ENCODE results near the gene C20orf202.

C20orf202 gene

DNA sequence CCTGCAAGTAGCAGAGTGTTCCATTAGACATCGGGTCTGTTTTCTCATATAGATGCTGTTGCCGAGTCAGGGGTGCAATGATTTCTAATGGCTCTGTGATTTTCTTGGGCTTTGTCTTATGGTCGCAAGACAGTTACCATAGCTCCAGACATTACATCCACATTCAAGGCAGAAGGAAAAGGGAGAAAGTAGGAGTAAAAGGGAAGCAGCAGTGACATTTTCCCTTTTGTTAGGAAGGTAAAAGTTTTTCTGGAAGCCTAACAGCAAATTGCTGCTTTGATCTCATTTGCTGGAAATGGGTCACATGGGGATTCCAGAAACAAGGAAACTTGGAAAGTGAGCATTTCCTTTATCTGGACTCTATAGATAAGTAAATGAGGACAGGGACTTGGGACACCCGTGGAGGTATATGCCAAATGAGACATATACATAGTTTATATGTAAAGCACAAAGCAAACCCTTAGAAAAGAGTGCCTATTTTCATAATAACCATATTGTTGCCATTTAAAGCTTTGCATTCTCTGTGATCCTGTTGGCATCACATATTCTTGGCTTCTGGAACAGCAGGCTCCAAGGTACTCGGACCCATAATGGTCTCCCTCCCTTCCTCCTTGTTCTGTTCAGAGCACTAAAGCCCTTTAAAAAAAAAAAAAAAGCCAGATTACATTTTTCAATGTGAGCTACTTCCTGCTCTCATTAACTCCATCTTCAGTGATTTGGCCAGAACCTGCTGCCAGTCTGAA, at the start of gene C20orf202:
Gene C20orf202 (plus strand): TSS at position 693 of the 743 bp plus-strand sequence. CDS start 132 bp downstream, outside the sequence.
- Histone ChIP-seq H3K4me2 (ENCODE audit: insufficient read depth, low read length) (no peak within 1 kb of the TSS), H3K9me3 (ENCODE audit: insufficient read depth, low read length, severe bottlenecking) (no peaks in the 10 kb centered on the region), H3K79me2 (ENCODE audit: insufficient read depth, low read length) (no peaks in the 10 kb centered on the region), H4K20me1 (ENCODE audit: insufficient read depth, low read length) (no peaks in the 10 kb centered on the region), H3K27me3 (ENCODE audit: insufficient read depth, low read length, poor library complexity) (no peaks in the 10 kb centered on the region), H2AFZ (ENCODE audit: low read depth, low read length) (no peak within 1 kb of the TSS), H3K27ac (ENCODE audit: low read length) (no peak within 1 kb of the TSS), H3K9ac (ENCODE audit: low read depth, low read length) (no peak within 1 kb of the TSS), H3K4me1 (ENCODE audit: insufficient read depth, low read length) (no peaks in the 10 kb centered on the region), H3K36me3 (ENCODE audit: insufficient read depth, low read length) (no peaks in the 10 kb centered on the region), H3K4me3 (ENCODE audit: low read depth in 1 of 2, low read length in 2 of 2) (no peak within 1 kb of the TSS)
- TF ChIP-seq CTCF (IDR thresholded peaks at IDR 0.05; ENCODE audit: borderline replicate concordance, extremely low read depth, low read length, poor library complexity, severe bottlenecking), result no peak
- no peak for TF ChIP-seq EZH2 (IDR thresholded peaks at IDR 0.05; ENCODE audit: borderline replicate concordance, low read depth, low read length, severe bottlenecking)
- DNase-seq (no peak), ATAC-seq (ENCODE audit: insufficient read depth, low read depth) (no peak)

GRCh38 chr20:1154226-1154625, 49.0 kb upstream of the C20orf202 start:
- H3K9ac ChIP-seq (ENCODE audit: low read depth, low read length), result no peak overlapping the region
- peaks cover 67% of the 10 kb centered on the region for H3K36me3 ChIP-seq (ENCODE audit: insufficient read depth, low read length)
- TF ChIP-seq EZH2 (IDR thresholded peaks at IDR 0.05; ENCODE audit: borderline replicate concordance, low read depth, low read length, severe bottlenecking) (no peak), CTCF (IDR thresholded peaks at IDR 0.05; ENCODE audit: borderline replicate concordance, extremely low read depth, low read length, poor library complexity, severe bottlenecking) (no peak)
- H3K4me2 ChIP-seq (ENCODE audit: insufficient read depth, low read length), result no peak overlapping the region
- peaks cover 5% of the 10 kb centered on the region; the same call in 1 of the 2 replicates for H3K79me2 ChIP-seq (ENCODE audit: insufficient read depth, low read length)
- H3K4me1 ChIP-seq (ENCODE audit: insufficient read depth, low read length), result no peaks in the 10 kb centered on the region
- H2AFZ ChIP-seq (ENCODE audit: low read depth, low read length), result no peak overlapping the region
- ATAC-seq (ENCODE audit: insufficient read depth, low read depth) (no peak), DNase-seq (no peak)
- no peaks in the 10 kb centered on the region for H3K27me3 ChIP-seq (ENCODE audit: insufficient read depth, low read length, poor library complexity)
- H3K4me3 ChIP-seq (ENCODE audit: low read depth in 1 of 2, low read length in 2 of 2), result no peak overlapping the region
- no peaks in the 10 kb centered on the region for H3K9me3 ChIP-seq (ENCODE audit: insufficient read depth, low read length, severe bottlenecking)
- H4K20me1 ChIP-seq (ENCODE audit: insufficient read depth, low read length), result peaks cover 5% of the 10 kb centered on the region; the same call in 1 of the 2 replicates
- no peak overlapping the region for H3K27ac ChIP-seq (ENCODE audit: low read length)

DNA sequence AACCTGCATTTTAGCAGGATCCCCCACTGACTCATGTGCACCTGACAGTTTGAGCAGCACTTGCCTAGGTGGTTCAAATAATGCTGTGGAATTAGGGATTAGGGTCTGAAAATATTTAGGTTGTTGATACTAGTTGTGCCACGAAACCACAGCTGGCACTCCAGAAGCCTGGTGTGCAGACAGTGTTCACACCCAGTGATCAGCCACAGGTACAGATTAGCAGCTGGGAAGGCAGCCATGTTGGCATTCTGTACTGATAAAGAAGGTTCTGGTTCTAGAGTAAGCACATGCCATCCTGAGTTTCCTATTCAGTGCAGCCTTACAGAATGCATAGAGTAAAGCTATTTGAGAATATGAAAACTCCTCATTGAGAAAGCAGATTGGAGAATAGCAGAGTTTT, 48.6 kb upstream of the C20orf202 start:
- peaks cover 68% of the 10 kb centered on the region for H3K36me3 ChIP-seq (ENCODE audit: insufficient read depth, low read length)
- no peak overlapping the region for H3K4me2 ChIP-seq (ENCODE audit: insufficient read depth, low read length)

More for the DNA sequence above, 48.6 kb upstream of the C20orf202 start:
- no peak for ATAC-seq (ENCODE audit: insufficient read depth, low read depth)
- no peak for DNase-seq
- Histone ChIP-seq H3K9ac (ENCODE audit: low read depth, low read length) (no peak overlapping the region), H3K27ac (ENCODE audit: low read length) (no peak overlapping the region), H3K27me3 (ENCODE audit: insufficient read depth, low read length, poor library complexity) (no peaks in the 10 kb centered on the region), H3K79me2 (ENCODE audit: insufficient read depth, low read length) (peaks cover under 1% of the 10 kb centered on the region; the same call in 1 of the 2 replicates), H3K9me3 (ENCODE audit: insufficient read depth, low read length, severe bottlenecking) (no peaks in the 10 kb centered on the region), H3K4me3 (ENCODE audit: low read depth in 1 of 2, low read length in 2 of 2) (no peak overlapping the region), H2AFZ (ENCODE audit: low read depth, low read length) (no peak overlapping the region), H4K20me1 (ENCODE audit: insufficient read depth, low read length) (peaks cover 9% of the 10 kb centered on the region; the same call in 1 of the 2 replicates), H3K4me1 (ENCODE audit: insufficient read depth, low read length) (no peaks in the 10 kb centered on the region)
- no peak for TF ChIP-seq CTCF (IDR thresholded peaks at IDR 0.05; ENCODE audit: borderline replicate concordance, extremely low read depth, low read length, poor library complexity, severe bottlenecking)
- TF ChIP-seq EZH2 (IDR thresholded peaks at IDR 0.05; ENCODE audit: borderline replicate concordance, low read depth, low read length, severe bottlenecking), result no peak

All from DND-41 (cell line).